DND-41 (cell line): ENCODE results near the gene ICE2.

ENCODE experiments used
- CTCF ChIP-seq: IDR thresholded peaks from 2 replicates; pipeline ENCODE4 v1.5.1; 2012; ENCODE audit warnings: borderline replicate concordance, low read length, moderate library complexity, mild to moderate bottlenecking; ENCODE audit not compliant: poor library complexity, severe bottlenecking; ENCODE audit errors: extremely low read depth
- EZH2 ChIP-seq: IDR thresholded peaks from 3 replicates; pipeline ENCODE4 v1.6.1; 2012; ENCODE audit warnings: borderline replicate concordance, low read depth, mild to moderate bottlenecking, moderate library complexity, low read length, inconsistent platforms; ENCODE audit not compliant: severe bottlenecking

- TF ChIP-seq CTCF = no peak
- no peak for TF ChIP-seq EZH2
Observed at GRCh38 chr15:60520013-60520824, 41.3 kb upstream of the ICE2 start.
